Forelimb muscle (tissue), 1 donor: ENCODE measurements around the gene CAPN2. TPM values are rescaled to one million over a fixed set of nuclear protein-coding genes. Genes with fewer than 3 reads are reported as not detected.
"Not testable (repeated sequence)": the region's sequence is repeated elsewhere in the genome, so short reads cannot be mapped to it uniquely, and the experiment has no call there.

Source experiments
- DNase-seq: peaks from one replicate; pipeline ENCODE4 v3.0.0-alpha.2; 2013; ENCODE audit warnings: low read depth
- polyA plus RNA-seq: library from polyadenylated mRNA; unstranded; fragments of 120-200 nt; gene quantifications from one replicate; pipeline ENCODE4 v1.2.1, GENCODE V29; 2013; ENCODE audit not compliant: insufficient read length

Gene CAPN2
- polyA plus RNA-seq, 1 donor, result 91.7 TPM

DNA sequence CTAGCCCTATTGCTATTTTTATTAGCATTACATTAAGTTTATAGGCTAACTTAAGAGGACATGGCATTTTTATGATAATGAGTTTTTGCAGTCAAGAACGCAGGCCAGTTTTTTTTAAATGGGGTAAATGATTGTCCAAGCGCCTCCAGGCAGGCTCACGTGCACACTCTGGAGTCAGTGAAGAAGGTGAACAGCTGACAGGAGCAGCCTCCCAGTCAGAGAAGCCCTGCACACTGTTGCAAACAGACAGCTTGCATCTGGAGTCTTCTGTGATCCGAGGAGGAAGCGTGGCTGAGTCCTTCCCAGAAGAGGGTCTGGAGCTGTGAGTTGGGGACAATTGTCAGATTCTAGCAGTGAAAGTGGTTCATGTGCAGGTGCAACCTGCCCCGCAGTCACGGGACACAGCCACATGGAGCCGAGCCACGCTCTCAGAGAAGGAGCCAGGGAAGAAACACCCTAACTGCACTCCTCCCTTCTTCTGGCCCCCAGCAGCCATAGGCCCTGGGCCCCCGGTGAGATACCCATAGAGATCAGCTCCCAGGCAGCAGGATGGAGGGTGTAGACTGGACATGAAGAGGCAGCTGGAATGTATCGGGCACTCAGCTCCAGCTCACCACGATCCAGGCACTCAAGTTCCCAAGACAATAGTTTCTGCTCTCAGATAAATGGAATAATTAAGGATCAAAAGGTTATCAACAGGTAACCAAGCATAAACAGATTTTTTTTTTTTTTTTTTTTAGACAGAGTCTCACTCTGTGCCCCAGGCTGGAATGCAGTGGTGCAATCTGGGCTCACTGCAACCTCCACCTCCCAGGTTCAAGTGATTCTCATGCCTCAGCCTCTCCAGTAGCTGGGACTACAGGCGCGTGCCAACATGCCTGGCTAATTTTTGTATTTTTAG is 26.4 kb downstream of the CAPN2 start:
- DNase-seq, result no peak

DNA sequence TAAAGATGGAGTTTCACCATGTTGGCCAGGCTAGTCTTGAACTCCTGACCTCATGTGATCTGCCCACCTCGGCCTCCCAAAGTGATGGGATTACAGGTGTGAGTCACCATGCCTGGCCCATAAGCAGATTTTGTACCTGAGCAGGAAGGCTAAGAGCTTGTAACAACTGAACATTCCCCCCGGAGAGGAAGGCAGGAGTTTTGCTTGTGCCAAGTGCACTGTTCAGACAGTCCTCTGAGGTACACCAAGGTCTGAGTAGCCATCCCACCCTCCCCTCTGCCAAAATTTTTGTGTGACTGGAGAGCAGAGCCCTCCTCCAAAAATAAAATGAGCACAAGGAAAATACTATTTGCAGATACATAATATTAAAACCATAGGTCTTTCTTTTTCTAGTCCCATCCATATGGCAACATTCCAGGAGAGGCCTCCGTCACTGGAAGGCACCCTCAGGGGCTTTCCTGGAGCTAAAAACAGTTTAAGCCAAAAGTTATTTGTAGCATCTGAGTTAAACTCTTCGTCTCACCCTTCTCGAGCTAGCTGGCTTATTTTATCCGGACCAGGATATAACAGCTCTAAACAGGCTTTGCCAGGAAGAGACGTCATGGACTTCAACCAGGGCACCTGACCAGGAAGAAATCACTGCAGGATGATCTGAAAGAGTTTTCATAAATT is 27.2 kb downstream of the CAPN2 start:
- DNase-seq, result no peak

DNA sequence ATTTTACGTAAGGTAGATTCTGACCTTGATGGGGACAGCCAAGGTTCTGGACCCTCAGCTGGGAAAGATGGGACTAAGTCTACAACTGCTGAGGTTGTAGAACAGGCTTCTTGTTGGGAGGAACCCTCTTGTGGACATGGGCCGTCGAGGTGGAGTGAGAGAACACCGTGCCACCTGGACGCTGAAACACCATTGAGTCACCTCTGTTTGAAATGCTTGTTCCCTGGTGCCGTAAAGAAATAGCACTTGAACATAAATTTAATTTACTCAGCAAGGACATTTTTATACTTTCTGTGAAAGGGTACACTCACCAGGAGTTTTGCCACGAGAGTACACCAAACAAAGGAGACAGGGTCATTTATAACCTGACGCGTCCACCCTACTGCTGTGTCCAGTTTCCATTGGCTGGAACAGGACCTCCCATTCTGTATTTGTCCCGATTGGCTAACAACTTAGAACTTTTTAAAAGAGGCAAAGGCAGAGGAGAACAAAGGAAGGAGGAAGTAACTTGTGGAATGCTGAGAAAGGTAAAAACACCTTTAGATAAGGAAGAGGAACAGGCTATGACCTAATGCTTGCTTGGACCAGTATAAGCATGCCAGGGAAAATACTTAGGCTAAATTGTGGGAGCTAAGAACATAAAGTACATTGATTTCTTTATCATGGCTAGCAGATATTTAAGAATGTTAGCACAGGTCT is 27.8 kb downstream of the CAPN2 start:
- not testable (repeated sequence) for DNase-seq

DNA sequence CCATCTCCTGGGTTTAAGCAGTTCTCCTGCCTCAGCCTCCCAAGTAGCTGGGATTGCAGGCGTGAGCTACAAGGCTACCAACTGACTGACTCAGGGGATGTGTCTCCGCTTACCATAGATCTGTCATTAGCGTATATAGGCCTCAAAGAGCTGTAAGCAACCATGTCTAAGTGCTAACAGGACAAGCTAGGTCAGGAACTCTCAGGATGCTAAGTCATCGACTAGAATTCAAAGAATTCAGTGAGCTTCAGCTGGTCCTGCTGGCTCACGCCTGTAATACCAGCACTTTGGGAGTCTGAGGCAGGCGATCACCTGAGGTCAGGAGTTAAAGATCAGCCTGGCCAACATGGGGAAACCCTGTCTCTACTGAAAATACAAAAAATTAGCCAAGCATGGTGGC is 29.5 kb downstream of the CAPN2 start:
- DNase-seq, result no peak

DNA sequence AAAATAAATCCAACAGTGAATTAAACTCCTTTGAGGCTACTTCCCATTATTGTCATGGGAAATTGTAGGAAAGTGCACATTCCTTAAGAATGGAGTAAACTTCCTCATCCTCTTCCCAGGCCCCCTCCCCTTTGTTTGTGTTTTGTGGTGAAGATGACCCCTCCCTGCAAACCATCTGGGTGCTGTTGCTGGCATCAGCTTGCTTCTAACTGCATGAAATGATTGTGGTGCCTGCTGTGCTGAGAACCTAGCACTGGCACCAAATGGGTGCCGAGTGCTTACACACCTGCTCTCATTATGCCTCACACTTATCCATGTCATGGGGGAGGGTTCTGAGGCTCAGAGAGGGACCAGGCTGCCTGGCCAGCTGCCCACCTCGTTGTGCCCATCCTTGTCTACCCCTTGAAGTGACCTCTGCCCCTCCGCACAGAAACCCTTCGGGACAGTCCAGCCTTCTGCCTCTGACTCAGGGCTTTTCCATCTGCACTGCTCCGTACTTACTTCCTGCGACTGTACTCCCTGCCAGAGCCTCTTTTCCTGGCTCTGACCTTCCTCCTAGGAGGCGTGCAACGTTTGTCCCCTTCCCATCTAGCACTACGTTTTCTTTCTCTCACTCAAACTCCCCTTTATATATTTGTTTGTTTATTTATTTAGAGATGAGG is 30.6 kb downstream of the CAPN2 start:
- no peak for DNase-seq

DNA sequence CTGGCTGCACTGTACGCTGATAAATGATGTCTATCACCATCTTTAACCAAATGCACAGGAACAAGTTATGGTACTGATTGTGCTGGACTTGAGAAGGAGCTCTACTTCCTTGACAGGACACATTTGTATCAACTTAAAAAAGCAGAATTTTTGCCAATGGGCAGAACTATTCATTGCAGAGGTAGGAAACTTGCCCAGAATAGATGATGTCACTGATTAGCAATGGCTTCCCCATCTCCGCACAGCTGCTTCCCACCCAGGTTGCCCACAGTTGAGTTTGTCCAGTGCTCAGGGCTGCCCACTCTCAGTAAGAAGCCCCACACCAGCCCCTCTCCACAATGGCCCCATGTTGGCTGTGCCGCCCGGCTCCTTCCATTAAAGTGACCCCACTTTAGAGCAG is 33.4 kb downstream of the CAPN2 start:
- DNase-seq, result no peak

DNA sequence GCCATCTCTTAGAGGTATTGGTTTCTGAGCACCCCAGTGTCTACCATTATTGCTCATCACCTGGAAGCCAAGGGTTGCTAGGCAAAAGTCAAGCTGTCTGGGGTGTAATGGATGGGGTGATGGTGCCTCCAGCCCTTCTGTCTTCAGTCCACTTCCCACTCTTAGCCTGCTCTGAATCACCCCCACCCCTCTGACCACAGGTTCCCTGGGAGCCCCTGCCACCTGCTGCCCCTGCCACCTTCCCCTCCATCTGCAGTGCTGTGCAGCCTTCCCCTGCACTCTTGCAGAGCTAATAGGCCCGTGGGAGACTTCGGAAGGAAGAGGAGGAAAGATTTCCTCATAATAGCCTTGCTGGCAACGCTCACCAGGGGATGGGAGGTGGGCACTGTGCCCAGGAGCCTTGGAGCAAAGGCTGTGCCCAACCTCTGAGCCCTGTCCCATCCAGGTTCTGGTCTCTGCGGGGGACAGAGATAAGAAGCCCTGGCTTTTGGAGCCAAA is 35.5 kb downstream of the CAPN2 start:
- DNase-seq, result no peak

DNA sequence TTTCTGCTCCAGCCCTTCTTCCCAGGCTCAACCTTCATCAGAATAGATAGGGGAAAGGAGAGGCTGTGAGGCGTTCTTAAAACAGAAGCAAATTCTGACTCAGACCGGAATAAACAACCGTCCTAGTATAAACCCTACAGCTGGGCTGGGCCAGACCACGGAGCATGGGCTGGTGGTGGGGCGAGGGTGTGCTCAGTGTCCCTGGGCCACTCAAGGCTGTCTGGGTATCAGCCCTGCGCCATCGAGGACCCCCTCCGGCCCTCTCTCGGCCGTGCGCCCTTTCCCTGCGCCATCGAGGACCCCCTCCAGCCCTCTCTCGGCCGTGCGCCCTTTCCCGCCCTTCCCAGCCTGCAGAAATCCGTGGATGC is 36.0 kb downstream of the CAPN2 start:
- no peak for DNase-seq

DNA sequence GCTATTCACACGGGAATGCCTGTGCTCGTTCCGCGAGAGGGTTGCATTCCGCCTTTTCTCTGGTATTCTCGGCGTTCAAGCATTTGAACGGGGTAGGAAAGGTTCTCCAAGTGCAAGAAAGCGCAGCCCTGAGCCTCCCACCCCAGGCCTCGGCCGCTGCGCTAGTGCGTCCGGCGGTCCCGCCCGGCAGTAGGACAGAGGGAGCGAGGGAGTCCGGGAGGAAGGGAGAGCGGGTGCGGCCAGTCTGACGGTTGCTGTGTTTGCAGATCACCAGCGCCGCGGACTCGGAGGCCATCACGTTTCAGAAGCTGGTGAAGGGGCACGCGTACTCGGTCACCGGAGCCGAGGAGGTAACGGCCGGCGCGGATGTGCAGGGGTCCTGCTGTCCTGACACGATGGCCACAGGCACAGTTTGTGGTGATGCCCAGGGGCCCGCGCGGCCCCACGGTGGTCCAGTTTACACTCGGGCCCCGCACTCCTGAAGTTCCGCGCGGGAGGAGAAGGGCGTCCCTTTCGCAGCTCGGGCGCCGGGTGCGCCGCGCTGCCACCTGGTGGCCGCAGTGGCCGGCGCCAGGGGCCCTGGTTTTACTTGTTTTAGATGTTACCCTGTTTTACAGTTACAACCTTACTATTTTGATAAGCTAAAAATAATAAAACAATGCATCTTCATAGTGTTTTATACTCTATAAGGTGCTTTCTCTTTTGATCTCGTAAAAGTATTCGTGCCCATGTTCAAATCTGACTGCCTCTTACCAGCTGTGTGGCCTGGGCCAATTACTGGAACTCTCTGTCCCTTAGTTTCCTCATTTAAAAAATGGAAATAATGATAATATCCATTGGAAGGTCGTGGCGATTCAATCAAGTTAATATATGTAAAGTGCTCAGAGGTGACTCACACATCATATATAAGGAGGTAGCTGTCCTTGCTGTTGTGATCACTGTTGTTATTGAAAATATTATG is 36.7 kb downstream of the CAPN2 start:
- no peak for DNase-seq

DNA sequence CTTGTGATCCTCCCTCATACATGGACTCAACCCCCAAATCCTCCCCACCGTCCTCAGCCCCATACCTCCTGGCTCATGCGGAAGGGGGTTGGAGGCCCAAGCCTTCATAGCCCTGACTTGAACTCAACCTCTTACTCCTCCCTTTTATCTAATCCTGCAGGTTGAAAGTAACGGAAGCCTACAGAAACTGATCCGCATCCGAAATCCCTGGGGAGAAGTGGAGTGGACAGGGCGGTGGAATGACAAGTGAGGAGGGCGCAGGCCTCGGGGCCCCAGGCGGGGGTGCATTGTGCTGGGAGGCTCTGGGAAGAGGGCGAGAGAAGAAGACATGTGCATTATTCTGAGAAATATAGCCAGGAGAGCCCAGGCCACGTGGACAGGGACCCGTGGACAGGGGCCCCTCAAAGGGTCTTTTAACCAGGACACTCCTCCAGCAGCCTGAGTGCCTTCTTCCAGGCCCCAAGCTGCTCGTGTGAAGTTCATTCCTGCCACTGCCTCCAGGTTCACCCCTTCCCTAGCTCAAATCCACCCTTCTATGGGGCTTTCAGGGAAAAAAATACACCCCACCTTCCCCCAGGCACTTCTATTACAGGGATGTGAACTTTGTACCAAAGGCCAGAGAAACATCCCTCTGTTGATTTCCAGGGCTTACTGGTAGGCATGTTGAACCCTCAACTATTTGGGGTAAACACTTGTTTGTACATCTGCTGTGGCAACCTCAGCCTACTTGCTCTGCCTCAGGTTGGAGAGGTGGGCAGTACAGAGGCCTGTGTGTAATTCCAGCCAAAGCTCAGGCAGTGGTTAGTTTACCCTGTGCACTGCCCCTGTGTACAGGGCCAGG is 38.6 kb downstream of the CAPN2 start:
- no peak for DNase-seq

DNA sequence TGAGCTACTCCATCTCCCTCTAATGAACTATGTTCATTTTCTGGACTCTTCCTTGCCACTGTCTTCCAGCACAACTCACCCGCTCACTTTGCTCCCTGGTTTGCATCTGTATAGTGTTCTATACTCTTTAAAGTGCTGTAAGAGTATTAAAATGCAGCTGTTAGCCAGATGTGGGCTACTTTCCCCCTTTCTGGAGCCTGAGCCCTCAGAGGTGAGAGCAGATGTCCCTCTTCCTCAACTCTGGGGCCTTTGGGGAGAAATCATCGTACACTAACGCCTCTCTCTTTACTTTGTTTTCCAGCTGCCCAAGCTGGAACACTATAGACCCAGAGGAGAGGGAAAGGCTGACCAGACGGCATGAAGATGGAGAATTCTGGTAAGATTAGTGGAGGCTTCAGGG is 39.4 kb downstream of the CAPN2 start:
- DNase-seq, result no peak

DNA sequence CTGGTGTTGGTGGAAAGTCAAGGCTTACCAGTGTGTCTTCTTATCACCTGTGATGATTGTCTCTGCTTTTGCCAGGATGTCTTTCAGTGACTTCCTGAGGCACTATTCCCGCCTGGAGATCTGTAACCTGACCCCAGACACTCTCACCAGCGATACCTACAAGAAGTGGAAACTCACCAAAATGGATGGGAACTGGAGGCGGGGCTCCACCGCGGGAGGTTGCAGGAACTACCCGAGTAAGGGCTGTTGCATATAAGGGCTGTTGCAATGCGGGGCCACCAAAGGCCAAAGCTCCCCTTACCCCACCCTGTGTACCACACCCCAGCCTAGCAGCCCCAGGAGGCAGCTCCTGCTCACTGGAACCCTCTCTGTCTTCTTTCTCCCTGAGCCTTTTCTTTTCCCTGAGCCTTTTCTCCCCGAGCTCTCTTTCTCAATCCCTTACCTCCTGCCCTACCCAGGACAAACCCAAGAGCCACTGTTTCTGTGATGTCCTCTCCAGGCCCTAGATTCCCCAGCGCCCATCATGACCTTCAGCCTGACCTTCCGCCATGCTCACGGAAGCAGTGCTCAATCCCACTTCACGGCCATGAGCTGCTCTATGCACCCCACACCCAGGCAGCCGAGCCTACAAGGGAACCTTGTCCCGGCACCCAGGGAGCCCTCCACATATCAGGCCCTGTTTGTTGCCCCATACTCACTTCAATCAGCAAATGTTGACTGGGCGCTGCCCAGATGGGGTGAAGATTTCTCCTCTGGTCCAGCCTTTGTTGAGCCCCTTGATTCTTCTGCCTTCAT is 40.6 kb downstream of the CAPN2 start:
- no peak for DNase-seq

DNA sequence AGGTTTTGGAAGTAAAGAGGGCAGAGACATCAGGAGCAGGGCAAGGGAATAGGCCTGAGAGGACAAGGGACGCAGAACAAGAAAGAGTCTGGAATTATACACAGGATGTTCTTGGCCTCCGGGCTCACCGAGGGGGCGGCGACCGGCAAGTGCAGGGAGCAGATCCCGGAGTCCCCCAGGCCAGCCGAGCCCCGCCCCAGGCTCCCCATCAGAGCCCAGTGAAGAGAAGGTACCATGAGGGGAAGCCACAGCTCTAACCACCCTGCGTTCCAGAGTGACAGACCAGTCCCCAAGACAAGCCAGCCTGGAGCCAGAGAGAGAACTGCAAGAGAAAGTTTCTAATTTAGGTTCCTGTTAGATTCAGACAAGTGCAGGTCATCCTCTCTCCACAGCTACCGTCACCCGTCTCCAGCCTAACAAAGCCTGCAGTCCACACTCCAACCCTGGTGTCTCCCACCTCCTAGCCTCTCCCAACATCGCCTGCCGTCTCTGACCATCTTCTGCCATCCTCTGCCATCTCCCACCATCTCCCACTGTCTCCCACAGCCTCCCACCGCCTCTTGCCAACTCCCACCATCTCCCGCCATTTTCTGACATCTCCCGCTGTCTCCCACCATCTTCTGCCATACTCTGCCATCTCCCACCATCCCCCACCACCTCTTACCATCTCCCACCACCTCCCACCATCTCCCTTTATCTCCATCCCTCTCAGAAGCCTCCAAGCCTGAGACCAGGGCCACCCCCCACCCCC is 42.5 kb downstream of the CAPN2 start:
- no peak for DNase-seq

DNA sequence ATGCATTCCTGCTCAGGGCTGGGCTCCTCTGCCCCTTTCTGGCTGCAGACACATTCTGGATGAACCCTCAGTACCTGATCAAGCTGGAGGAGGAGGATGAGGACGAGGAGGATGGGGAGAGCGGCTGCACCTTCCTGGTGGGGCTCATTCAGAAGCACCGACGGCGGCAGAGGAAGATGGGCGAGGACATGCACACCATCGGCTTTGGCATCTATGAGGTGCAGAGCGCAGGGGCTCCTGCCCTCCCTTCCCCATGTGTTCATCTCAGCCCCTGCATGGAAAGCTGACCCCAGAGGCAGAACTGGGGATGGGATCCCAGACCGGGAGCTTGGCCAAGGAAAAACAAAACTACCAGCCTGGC is 43.1 kb downstream of the CAPN2 start:
- DNase-seq, result no peak

DNA sequence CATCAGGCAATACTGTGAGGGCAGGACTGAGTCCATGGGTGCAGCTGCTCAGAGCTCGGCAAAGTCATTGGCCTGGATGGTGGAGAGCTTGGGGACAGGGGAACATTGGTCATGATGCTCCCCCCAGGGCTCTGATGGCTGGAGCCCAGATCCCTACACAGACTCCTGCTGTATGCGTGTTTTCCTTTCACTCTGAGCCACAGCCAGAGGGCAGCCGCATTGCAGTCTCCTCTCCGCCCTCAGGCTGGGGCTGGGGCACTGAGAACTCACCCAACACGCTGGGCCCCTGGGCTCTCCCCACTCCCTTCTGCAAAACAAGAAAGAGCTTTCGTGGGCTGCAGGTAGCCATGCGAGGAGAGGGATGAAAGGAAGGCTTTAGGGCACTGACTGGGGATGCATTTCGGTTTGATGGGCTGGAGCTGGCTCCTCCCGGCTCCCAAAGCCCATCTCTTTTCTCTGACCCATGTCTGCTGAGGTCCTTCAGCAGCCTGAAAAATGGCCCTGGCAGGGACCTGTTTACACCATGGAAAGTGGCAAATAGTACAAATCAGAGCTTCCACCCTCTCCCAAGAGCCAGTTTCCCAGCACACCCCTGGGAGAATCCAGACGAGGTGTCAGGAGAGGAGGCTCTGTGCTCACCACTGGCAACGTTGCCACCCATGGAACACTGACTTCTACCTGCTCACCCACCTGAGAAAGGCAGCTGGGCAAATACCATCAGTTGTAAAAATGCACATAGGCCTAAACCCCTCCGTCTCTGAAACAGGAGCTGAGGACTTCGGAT is 43.8 kb downstream of the CAPN2 start:
- no peak for DNase-seq

DNA sequence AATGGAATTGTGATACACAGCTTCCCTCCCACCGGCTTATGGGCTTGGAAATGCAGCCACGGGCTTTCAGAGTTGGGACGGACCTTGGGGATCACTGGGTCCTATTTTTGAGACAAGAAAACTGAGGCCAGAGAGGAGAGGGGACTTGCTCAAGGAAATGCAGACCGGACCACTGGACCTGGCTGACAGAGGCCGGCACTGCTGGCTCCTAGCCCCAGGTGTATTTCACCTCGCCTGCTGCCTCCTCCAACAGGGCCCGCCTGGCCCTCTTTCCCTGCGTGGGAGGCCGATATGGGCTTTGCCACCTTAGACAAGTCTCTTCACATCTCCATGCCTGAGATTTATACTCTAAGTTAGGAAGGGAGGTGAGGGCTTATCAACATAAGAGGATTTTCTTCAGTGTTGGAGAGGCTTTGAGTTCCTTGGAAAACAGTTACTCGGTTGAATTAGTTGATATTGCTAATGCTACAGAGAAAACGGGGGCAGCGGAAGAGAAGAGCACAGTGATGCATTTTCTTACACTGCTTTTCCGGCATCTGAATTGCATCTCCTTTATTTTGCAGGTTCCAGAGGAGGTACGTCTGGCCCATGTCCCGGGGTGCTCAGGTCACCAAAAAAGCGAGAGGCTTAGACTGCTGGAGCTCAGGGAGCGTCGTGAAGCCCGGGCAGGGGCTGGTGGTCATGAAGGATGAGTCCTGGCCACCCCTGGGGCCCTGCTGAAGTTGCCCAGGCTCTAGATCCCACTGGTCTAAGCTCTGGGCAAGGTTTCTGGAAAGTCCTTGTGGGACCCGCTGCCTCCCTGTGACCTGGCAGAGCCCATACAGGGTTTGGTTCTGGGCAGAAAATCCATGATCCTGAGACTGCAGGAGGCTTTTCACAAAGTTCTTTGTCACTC is 44.7 kb downstream of the CAPN2 start:
- no peak for DNase-seq
